Activated CD8-positive, alpha-beta memory T cell treated with anti-CD3 and anti-CD28 coated beads, Interleukin-2, amount 50 U/mL, for 48 hours (primary cell): ENCODE measurements around the gene SHKBP1.
"Not testable (repeated sequence)": the region's sequence is repeated elsewhere in the genome, so short reads cannot be mapped to it uniquely, and the experiment has no call there.

Experiments used
- DNase-seq: peaks from one replicate; pipeline ENCODE4 v3.0.0-alpha.2; 2020

The SHKBP1 gene

GRCh38 chr19:40619333-40620160 lies 42.9 kb downstream of the SHKBP1 start:
- no peak for DNase-seq

- no peak for DNase-seq
Measured at GRCh38 chr19:40620161-40620485, 43.5 kb downstream of the SHKBP1 start.

GRCh38 chr19:40621283-40621682 lies 44.6 kb downstream of the SHKBP1 start:
- no peak for DNase-seq

GRCh38 chr19:40621966-40622772 lies 45.5 kb downstream of the SHKBP1 start:
- no peak for DNase-seq

- no peak for DNase-seq
Measured at GRCh38 chr19:40622773-40623075, 46.1 kb downstream of the SHKBP1 start.

- no peak for DNase-seq
Measured at GRCh38 chr19:40623403-40624251, 47.0 kb downstream of the SHKBP1 start.

- not testable (repeated sequence) for DNase-seq
Measured at GRCh38 chr19:40624369-40625153, 47.9 kb downstream of the SHKBP1 start.

- DNase-seq, result no peak
Measured at GRCh38 chr19:40625406-40626120, 48.9 kb downstream of the SHKBP1 start.

GRCh38 chr19:40626918-40627317 lies 50.2 kb downstream of the SHKBP1 start:
- no peak for DNase-seq

GRCh38 chr19:40627486-40628279 lies 51.0 kb downstream of the SHKBP1 start:
- DNase-seq, result no peak

GRCh38 chr19:40629346-40629745 lies 52.7 kb downstream of the SHKBP1 start:
- DNase-seq, result no peak

GRCh38 chr19:40630571-40631160 lies 54.0 kb downstream of the SHKBP1 start:
- no peak for DNase-seq

GRCh38 chr19:40632311-40633036 lies 55.8 kb downstream of the SHKBP1 start:
- no peak for DNase-seq

- DNase-seq, result no peak
Measured at GRCh38 chr19:40633207-40633606, 56.5 kb downstream of the SHKBP1 start.

- DNase-seq, result no peak
Measured at GRCh38 chr19:40638327-40638726, 61.7 kb downstream of the SHKBP1 start.

- no peak for DNase-seq
Measured at GRCh38 chr19:40639638-40639982, 62.9 kb downstream of the SHKBP1 start.

- DNase-seq, result no peak
Measured at GRCh38 chr19:40640744-40641143, 64.1 kb downstream of the SHKBP1 start.
